GM12878 (cell line): Measurements from ENCODE around the gene ZNF212. TPM values are rescaled to one million over a fixed set of nuclear protein-coding genes. Genes with fewer than 3 reads are reported as not detected.

ENCODE experiments used
- ATAC-seq: fragments of 200-7000 bp; cut with Tn5 transposase; 3 replicates; pipeline ENCODE4 v1.9.1; 2020; ENCODE audit warnings: mild to moderate bottlenecking, moderate library complexity
- BruUV-seq: library from RNA; stranded (reverse); fragments of 400-500 nt; replicated peaks from 2 replicates; lab custom pipeline; 2021; lab: Mats Ljungman, UMichigan
- CTCF ChIA-PET: fragments of 300-600 bp; sonication (Branson Sonifier 250); formaldehyde crosslinking; extraction: SDS; loops from one replicate; lab custom pipeline; 2021; ENCODE audit warnings: inconsistent platforms; lab: Yijun Ruan, JAX
- POLR2A ChIA-PET: fragments of 350-600 bp; formaldehyde crosslinking; extraction: SDS; loops from one replicate; lab custom pipeline; 2021; ENCODE audit warnings: inconsistent platforms; lab: Charles Lee
- RAD21 ChIA-PET: fragments of 300-600 bp; sonication (Branson Sonifier 250); formaldehyde crosslinking; loops from one replicate; lab custom pipeline; 2023; ENCODE audit warnings: antibody characterized with exemption; ENCODE audit not compliant: unreplicated experiment; lab: Charles Lee
- SMC1A ChIA-PET: fragments of 300-600 bp; sonication (Branson Sonifier 250); formaldehyde crosslinking; loops from one replicate; lab custom pipeline; 2023; ENCODE audit not compliant: unreplicated experiment, uncharacterized antibody; lab: Charles Lee
- DNase-seq: peaks from one replicate; pipeline ENCODE4 v3.0.0-alpha.2; 2011; ENCODE audit warnings: low read depth, low spot score
- FAIRE-seq: peaks from 3 replicates; lab custom pipeline; 2011; peaks lifted over from hg19 to GRCh38; lab: Jason Lieb, UNC
- H2AFZ ChIP-seq: 2 replicates; pipeline ENCODE4 v1.6.0; 2011; ENCODE audit warnings: low read depth, low read length, control low read depth; ENCODE audit not compliant: control insufficient read depth
- H3K27ac ChIP-seq: 2 replicates; pipeline ENCODE4 v1.5.1; 2011; ENCODE audit warnings: control low read depth; ENCODE audit not compliant: control insufficient read depth, insufficient read depth
- H3K27me3 ChIP-seq, 2 experiments: replicated peaks in 1 of 2; 2 replicates each; pipeline versions ENCODE4 v1.6.0 to v1.6.1; 2011; ENCODE audit warnings: low read length in 1 of 2; ENCODE audit not compliant: control insufficient read depth in 2 of 2, insufficient read depth in 2 of 2
- H3K36me3 ChIP-seq, 2 experiments: 2 replicates each; pipeline ENCODE4 v1.5.1; 2011; ENCODE audit warnings: low read length in 1 of 2; ENCODE audit not compliant: control insufficient read depth in 2 of 2, insufficient read depth in 2 of 2
- H3K4me1 ChIP-seq: 2 replicates; pipeline ENCODE4 v1.6.1; 2011; ENCODE audit warnings: mild to moderate bottlenecking, low read length, moderate library complexity, mixed read lengths; ENCODE audit not compliant: control insufficient read depth, insufficient read depth
- H3K4me2 ChIP-seq: 2 replicates; pipeline ENCODE4 v1.6.0; 2011; ENCODE audit warnings: control low read depth; ENCODE audit not compliant: control insufficient read depth, insufficient read depth
- H3K4me3 ChIP-seq: fragments of 200-600 bp; sonication (generic); 2 replicates; pipeline ENCODE4 v1.5.1; 2016
- H3K79me2 ChIP-seq: 2 replicates; pipeline ENCODE4 v1.6.0; 2011; ENCODE audit warnings: low read length; ENCODE audit not compliant: control insufficient read depth, insufficient read depth
- H3K9ac ChIP-seq: 2 replicates; pipeline ENCODE4 v1.8.0; 2011; ENCODE audit warnings: low read length, control low read depth, mixed read lengths; ENCODE audit not compliant: control insufficient read depth, insufficient read depth
- H3K9me3 ChIP-seq: replicated peaks from 3 replicates; pipeline ENCODE4 v1.5.1; 2011; ENCODE audit warnings: mild to moderate bottlenecking, low read length; ENCODE audit not compliant: control insufficient read depth, insufficient read depth
- H4K20me1 ChIP-seq: 2 replicates; pipeline ENCODE4 v1.6.0; 2011; ENCODE audit not compliant: control insufficient read depth, insufficient read depth
- CREB1 ChIP-seq: IDR thresholded peaks from 2 replicates; pipeline ENCODE4 v1.6.1; 2012; ENCODE audit warnings: low read depth, mild to moderate bottlenecking, inconsistent platforms
- FOXM1 ChIP-seq: IDR thresholded peaks from 2 replicates; pipeline ENCODE4 v1.6.1; 2012; ENCODE audit warnings: low read depth, mild to moderate bottlenecking, inconsistent platforms, low read length, moderate library complexity
- MXI1 ChIP-seq: fragments of 150-350 bp; IDR thresholded peaks from 2 replicates; pipeline ENCODE4 v1.6.1; 2011; ENCODE audit warnings: low read depth, mild to moderate bottlenecking, inconsistent platforms, low read length, improper control_type of control experiment
- NBN ChIP-seq: fragments of 450-650 bp; IDR thresholded peaks from 2 replicates; pipeline ENCODE4 v1.6.1; 2016
- ZBED1 ChIP-seq: IDR thresholded peaks from 2 replicates; pipeline ENCODE4 v1.6.1; 2016; ENCODE audit warnings: borderline replicate concordance
- ZNF622 ChIP-seq: fragments of 450-650 bp; IDR thresholded peaks from 2 replicates; pipeline ENCODE4 v1.6.1; 2017; ENCODE audit warnings: mild to moderate bottlenecking, inconsistent platforms
- ZZZ3 ChIP-seq: IDR thresholded peaks from 2 replicates; pipeline ENCODE4 v1.6.1; 2011; ENCODE audit warnings: low read depth; ENCODE audit not compliant: control insufficient read depth, insufficient read length
- WGBS: methylation state at CpG from one replicate; pipeline ENCODE4 v1.1.6; 2016; ENCODE audit warnings: low lambda C conversion rate; ENCODE audit not compliant: insufficient replicate concordance, insufficient coverage; ENCODE audit errors: missing lambda C conversion rate; 5-methylcytosine and 5-hydroxymethylcytosine counted together
- in situ Hi-C: fragments of 300-500 bp; cut with MboI; formaldehyde crosslinking; loops from 9 replicates; pipeline ENCODE4 v1.14.3; 2018; ENCODE audit warnings: mixed read lengths
- intact Hi-C: fragments of 100-400 bp; cut with micrococcal nuclease; formaldehyde crosslinking; loops from one replicate; pipeline ENCODE4 v1.14.2; 2022; ENCODE audit not compliant: unreplicated experiment
- polyA plus RNA-seq, 11 experiments: library from polyadenylated mRNA; depleted of rRNA in 4 of 11; unstranded in 6 of 11; stranded (reverse) in 5 of 11; fragments of >200 nt; fragmentation: Nextera tagmentation in 4 of 11; fragmentation: Illumina TruSeq in 1 of 11; extraction: Ambion mirVana in 4 of 11; extraction: Trizol in 1 of 11; gene quantifications; 1 replicate in 1 of 11; 2 replicates in 10 of 11; pipeline versions ENCODE4 v1.2.1 to v1.2.3, GENCODE V29; 2011 to 2016; ENCODE audit warnings: inconsistent platforms in 2 of 11, missing spikeins in 2 of 11, low read depth in 1 of 11
- total RNA-seq, 4 experiments: library from RNA; depleted of rRNA in 3 of 4; stranded (reverse); fragments of >200 nt in 3 of 4; fragmentation: Illumina TruSeq in 1 of 4; extraction: Trizol in 1 of 4; gene quantifications; 2 replicates each; pipeline versions ENCODE4 v1.2.1 to v1.2.3, GENCODE V29; 2013 to 2021

The ZNF212 gene
- total and polyA plus RNA-seq, 10 of the 15 experiments (the other 5 are each of a cell fraction or from before 2014, with no cell fraction given): 1.2 to 11.6 (median 5.4) TPM

DNA sequence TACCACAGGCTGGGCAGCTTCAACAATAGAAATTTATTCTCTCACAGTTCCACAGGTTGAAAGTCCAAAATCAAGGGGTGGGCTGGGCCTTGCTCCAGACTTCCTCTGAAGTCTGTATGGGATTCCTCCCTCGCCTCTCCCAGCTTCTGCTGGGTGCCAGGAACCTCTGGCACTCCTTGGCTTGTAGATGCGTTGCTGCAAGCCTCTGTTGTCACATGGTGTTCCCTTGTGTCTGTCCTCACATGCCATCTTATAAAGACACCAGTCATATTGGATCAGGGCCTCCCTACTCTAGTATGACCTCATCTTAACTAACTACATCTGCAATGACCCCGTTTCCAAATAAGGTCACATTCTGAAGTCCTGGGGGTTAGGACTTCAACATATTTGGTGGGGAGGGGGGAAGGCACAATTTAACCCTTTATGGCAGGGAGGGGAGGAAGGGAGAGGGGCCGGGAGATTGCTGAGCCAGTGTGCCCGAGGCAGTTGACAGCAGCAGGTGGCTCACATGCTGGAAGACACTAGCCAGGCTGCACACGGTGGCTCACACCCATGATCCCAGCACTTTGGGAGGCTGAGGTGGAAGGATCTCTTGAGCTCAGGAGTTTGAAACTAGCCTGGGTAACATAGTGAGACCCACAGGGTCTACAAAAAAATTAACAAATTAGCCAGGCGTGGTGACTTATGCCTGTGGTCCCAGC lies 25.3 kb upstream of the ZNF212 start:
- TF ChIP-seq ZNF622: no peak
- no peak for TF ChIP-seq NBN
- POLR2A ChIA-PET: no interaction called here
- Histone ChIP-seq H3K27me3 (no peaks in the 10 kb centered on the region), H3K9me3 (no peaks in the 10 kb centered on the region), H3K4me3 (no peak overlapping the region), H2AFZ (no peak overlapping the region), H3K9ac (no peak overlapping the region), H3K27ac (no peak overlapping the region), H3K36me3 (peaks cover 22 to 35% of the 10 kb centered on the region in 2 experiments), H4K20me1 (no peaks in the 10 kb centered on the region), H3K4me2 (no peak overlapping the region), H3K4me1 (no peaks in the 10 kb centered on the region), H3K79me2 (no peaks in the 10 kb centered on the region)
- BruUV-seq: no TSS peak
- CTCF ChIA-PET: interaction anchor here (0.6 to 2.1 kb wide), 4 partner anchors 16 to 51 kb away, joined by 3 to 4 read pairs (median 4); partner anchors contain the start of gene ZNF282
- FAIRE-seq (no peak), ATAC-seq (no peak), DNase-seq (no peak)
- SMC1A ChIA-PET: no interaction called here
- RAD21 ChIA-PET: no interaction called here
- 91% methylated on average over 7 of the region's 7 CpGs for WGBS
- intact Hi-C loops: loop anchor here (2.0 kb wide), 1 partner anchor 19 kb away; the partner anchor contains the start of gene ZNF282
- in situ Hi-C loops: no loop called here

DNA sequence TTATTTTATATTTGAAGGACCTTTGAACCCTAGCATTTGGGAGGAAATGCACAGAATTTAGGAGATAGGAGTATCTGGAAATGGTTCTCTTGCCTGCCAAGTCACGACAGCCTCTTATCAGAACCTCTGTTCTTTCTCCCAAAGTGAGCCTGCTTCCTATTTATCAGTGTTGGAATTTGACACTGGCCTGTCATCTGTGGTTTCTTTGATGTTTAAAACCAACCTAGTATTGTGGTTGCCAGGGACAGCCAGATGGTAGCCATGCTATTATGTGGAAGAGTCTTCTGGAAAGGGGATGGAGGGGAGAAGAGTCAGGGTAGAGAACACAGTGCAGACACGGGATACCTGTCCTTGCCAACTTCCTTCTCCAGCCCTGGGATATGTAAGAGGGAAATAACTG lies 23.0 kb upstream of the ZNF212 start:
- DNase-seq (no peak), ATAC-seq (no peak), FAIRE-seq (no peak)
- H3K4me2 ChIP-seq: no peak overlapping the region
- H3K9me3 ChIP-seq: no peaks in the 10 kb centered on the region
- RAD21 ChIA-PET: no interaction called here
- H3K4me1 ChIP-seq: no peaks in the 10 kb centered on the region
- no peak overlapping the region for H3K27ac ChIP-seq
- H3K79me2 ChIP-seq: no peaks in the 10 kb centered on the region
- SMC1A ChIA-PET: no interaction called here
- no peak overlapping the region for H3K9ac ChIP-seq
- TF ChIP-seq MXI1: no peak
- no peak for TF ChIP-seq ZBED1
- no peak for TF ChIP-seq CREB1
- TF ChIP-seq ZZZ3: no peak
- TF ChIP-seq FOXM1: no peak
- no peaks in the 10 kb centered on the region for H4K20me1 ChIP-seq
- no peak overlapping the region for H3K4me3 ChIP-seq
- 68% methylated on average over 2 of the region's 2 CpGs for WGBS
- no peaks in the 10 kb centered on the region for H3K27me3 ChIP-seq
- in situ Hi-C loops: no loop called here
- intact Hi-C loops: no loop called here
- POLR2A ChIA-PET: no interaction called here
- no TSS peak for BruUV-seq
- CTCF ChIA-PET: no interaction called here
- H3K36me3 ChIP-seq: peaks cover 13 to 29% of the 10 kb centered on the region in 2 experiments
- no peak overlapping the region for H2AFZ ChIP-seq
